Stimulated activated memory B cell treated with anti-CD40 and anti-IgM and Interleukin-4, amounts not matched to agents 10 μg/mL and 1 μg/mL and 100 μg/mL, for 72 hours (primary cell): ENCODE measurements around the gene KLRF1.
A peak's percentile ranks its signal among the peaks of the same experiment; 100 is the strongest.

Experiments used
- ATAC-seq: fragments of 150-1000 bp; cut with Tn5 transposase; 2 replicates; pipeline ENCODE4 v1.10.0; 2021
- H3K27ac Mint-ChIP-seq: one replicate; pipeline ENCODE4 v1.8.0; 2022; ENCODE audit warnings: mild to moderate bottlenecking, mixed read lengths
- H3K27me3 Mint-ChIP-seq: one replicate; pipeline ENCODE4 v1.8.0; 2022; ENCODE audit warnings: mixed read lengths
- H3K36me3 Mint-ChIP-seq: one replicate; pipeline ENCODE4 v1.8.0; 2022; ENCODE audit warnings: mixed read lengths
- H3K4me1 Mint-ChIP-seq: one replicate; pipeline ENCODE4 v1.8.0; 2022; ENCODE audit warnings: mixed read lengths
- H3K4me3 Mint-ChIP-seq: one replicate; pipeline ENCODE4 v1.8.0; 2022; ENCODE audit warnings: mild to moderate bottlenecking, moderate library complexity, mixed read lengths
- H3K9me3 Mint-ChIP-seq: one replicate; pipeline ENCODE4 v1.8.0; 2022; ENCODE audit warnings: mixed read lengths

The KLRF1 gene, protein sequence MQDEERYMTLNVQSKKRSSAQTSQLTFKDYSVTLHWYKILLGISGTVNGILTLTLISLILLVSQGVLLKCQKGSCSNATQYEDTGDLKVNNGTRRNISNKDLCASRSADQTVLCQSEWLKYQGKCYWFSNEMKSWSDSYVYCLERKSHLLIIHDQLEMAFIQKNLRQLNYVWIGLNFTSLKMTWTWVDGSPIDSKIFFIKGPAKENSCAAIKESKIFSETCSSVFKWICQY

GRCh38 chr12:9827209-9827888, at the start of gene KLRF1:
Gene KLRF1, plus strand, starts transcription at chr12:9827481. Its CDS starts 64 bp downstream, at chr12:9827545.
- no peaks in the 10 kb centered on the region for H3K4me1 Mint-ChIP-seq

DNA sequence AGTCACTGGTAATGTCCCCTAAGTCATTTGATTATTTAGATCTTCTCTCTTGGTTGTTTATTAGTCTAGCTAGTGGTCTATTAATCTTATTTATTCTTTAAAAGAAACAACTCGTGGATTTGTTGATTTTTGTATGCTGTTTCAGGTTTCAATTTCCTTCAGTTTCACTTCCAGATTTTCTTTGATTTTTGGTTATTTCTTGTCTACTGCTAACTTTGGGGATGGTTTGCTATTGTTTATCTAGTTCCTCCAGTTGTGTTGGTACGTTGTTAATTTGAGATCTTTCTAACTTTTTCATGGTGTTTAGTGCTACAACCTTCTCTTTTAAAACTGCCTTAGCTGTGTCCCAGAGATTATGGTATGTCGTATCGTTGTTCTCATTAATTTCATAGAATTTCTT, 48.1 kb upstream of the KLRF1 start:
- no peak for ATAC-seq
- Mint-ChIP-seq H3K36me3 (no peaks in the 10 kb centered on the region), H3K9me3 (no peaks in the 10 kb centered on the region), H3K27ac (no peak overlapping the region), H3K27me3 (no peaks in the 10 kb centered on the region), H3K4me3 (no peak overlapping the region), H3K4me1 (peaks cover 25% of the 10 kb centered on the region)

More at GRCh38 chr12:9827209-9827888, at the start of gene KLRF1:
- peaks cover 3% of the 10 kb centered on the region for H3K36me3 Mint-ChIP-seq
- peaks cover 3% of the 10 kb centered on the region for H3K9me3 Mint-ChIP-seq
- H3K4me3 Mint-ChIP-seq = no peak within 1 kb of the TSS
- peaks cover 18% of the 10 kb centered on the region for H3K27me3 Mint-ChIP-seq
- ATAC-seq = no peak
- no peak within 1 kb of the TSS for H3K27ac Mint-ChIP-seq

GRCh38 chr12:9781360-9781759, 45.9 kb upstream of the KLRF1 start:
- Mint-ChIP-seq H3K36me3 (no peaks in the 10 kb centered on the region), H3K27ac (no peak overlapping the region), H3K27me3 (no peaks in the 10 kb centered on the region), H3K9me3 (no peaks in the 10 kb centered on the region), H3K4me1 (peaks cover 25% of the 10 kb centered on the region), H3K4me3 (no peak overlapping the region)
- ATAC-seq = no peak

DNA sequence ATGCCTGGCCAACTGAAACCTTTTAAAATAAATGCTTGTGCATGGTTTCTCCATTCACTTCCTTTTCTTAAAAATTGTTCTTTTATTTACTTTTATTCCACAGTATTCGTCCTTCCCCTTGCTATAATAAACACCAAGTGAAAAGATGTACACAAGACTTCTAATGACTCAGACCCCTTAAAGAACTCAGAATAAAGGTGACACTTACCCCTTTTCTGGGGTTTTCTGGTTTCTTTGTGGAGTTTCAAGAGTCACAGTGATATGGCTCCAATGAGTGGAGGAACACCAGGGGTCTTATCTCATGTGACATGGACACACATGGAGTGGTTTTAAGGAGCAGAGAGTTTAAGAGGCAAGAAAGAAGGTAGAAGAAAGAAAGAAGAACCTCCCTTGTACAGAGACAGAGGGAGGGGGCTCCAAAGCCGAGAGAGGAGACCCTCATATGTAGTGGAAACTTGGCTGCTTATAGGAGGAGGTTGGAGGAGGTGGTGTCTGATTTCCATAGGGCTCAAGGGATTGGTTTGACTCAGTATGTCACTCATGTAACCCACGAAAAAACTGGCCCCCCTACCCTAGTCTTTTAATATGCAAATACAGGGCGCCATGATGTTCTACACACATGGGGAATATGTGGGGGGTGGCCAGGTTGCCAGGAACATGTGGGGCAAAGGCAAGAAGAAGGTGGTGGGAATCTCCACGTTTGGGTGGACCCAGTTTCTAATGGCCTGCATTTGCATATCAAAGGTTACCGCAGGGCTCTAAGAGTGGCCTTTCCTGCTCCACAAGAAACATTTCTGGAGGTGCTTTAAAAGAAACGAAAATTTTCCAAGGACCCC, 44.5 kb upstream of the KLRF1 start:
- no peaks in the 10 kb centered on the region for H3K27me3 Mint-ChIP-seq
- H3K4me3 Mint-ChIP-seq = no peak overlapping the region
- H3K27ac Mint-ChIP-seq = no peak overlapping the region
- H3K9me3 Mint-ChIP-seq = no peaks in the 10 kb centered on the region
- peaks cover 25% of the 10 kb centered on the region for H3K4me1 Mint-ChIP-seq
- ATAC-seq = no peak
- no peaks in the 10 kb centered on the region for H3K36me3 Mint-ChIP-seq

- Mint-ChIP-seq H3K9me3 (no peaks in the 10 kb centered on the region), H3K4me1 (peaks cover 18% of the 10 kb centered on the region), H3K36me3 (no peaks in the 10 kb centered on the region), H3K4me3 (no peak overlapping the region), H3K27ac (no peak overlapping the region), H3K27me3 (no peaks in the 10 kb centered on the region)
- no peak for ATAC-seq
Measured at GRCh38 chr12:9784326-9784725, 43.0 kb upstream of the KLRF1 start.

DNA sequence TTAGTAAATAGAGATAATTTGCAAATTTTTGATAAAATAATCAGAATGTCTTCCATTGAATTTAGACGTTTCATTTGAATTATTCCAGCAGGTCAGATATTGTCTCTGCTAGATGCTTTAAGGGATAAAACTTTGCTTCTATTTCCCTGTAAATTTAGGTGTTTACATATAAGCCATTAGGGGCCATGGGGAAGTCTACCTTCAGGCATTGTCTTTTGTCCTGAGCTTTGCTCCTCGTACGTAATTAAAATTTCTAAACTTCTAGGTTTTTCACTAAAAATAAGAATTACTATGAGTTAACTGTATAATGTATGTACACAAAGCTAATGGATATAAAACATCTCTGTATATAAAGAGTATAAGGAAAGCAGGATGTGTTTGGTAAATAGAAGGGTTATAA, 42.5 kb upstream of the KLRF1 start:
- no peak overlapping the region for H3K27ac Mint-ChIP-seq
- no peaks in the 10 kb centered on the region for H3K36me3 Mint-ChIP-seq
- ATAC-seq = no peak
- H3K27me3 Mint-ChIP-seq = no peaks in the 10 kb centered on the region
- H3K4me3 Mint-ChIP-seq = no peak overlapping the region
- H3K4me1 Mint-ChIP-seq = peaks cover 13% of the 10 kb centered on the region
- H3K9me3 Mint-ChIP-seq = no peaks in the 10 kb centered on the region

GRCh38 chr12:9786726-9787717, 40.3 kb upstream of the KLRF1 start:
- H3K27me3 Mint-ChIP-seq = no peaks in the 10 kb centered on the region
- H3K36me3 Mint-ChIP-seq = no peaks in the 10 kb centered on the region
- no peak overlapping the region for H3K4me3 Mint-ChIP-seq
- no peak for ATAC-seq
- no peak overlapping the region for H3K27ac Mint-ChIP-seq
- H3K4me1 Mint-ChIP-seq = peaks cover 6% of the 10 kb centered on the region
- peaks cover 3% of the 10 kb centered on the region for H3K9me3 Mint-ChIP-seq

GRCh38 chr12:9792185-9792900, 34.9 kb upstream of the KLRF1 start:
- ATAC-seq = no peak
- H3K27me3 Mint-ChIP-seq = no peaks in the 10 kb centered on the region
- H3K36me3 Mint-ChIP-seq = no peaks in the 10 kb centered on the region
- no peak overlapping the region for H3K27ac Mint-ChIP-seq
- H3K4me3 Mint-ChIP-seq = no peak overlapping the region
- peaks cover 34% of the 10 kb centered on the region for H3K4me1 Mint-ChIP-seq
- peaks cover 3% of the 10 kb centered on the region for H3K9me3 Mint-ChIP-seq

GRCh38 chr12:9792961-9793617, 34.2 kb upstream of the KLRF1 start:
- peaks cover 3% of the 10 kb centered on the region for H3K9me3 Mint-ChIP-seq
- H3K27me3 Mint-ChIP-seq = no peaks in the 10 kb centered on the region
- no peak overlapping the region for H3K4me3 Mint-ChIP-seq
- peaks cover 37% of the 10 kb centered on the region for H3K4me1 Mint-ChIP-seq
- no peaks in the 10 kb centered on the region for H3K36me3 Mint-ChIP-seq
- no peak overlapping the region for H3K27ac Mint-ChIP-seq
- ATAC-seq = no peak

- H3K27ac Mint-ChIP-seq = no peak overlapping the region
- no peaks in the 10 kb centered on the region for H3K27me3 Mint-ChIP-seq
- H3K4me1 Mint-ChIP-seq = peaks cover 40% of the 10 kb centered on the region
- H3K4me3 Mint-ChIP-seq = no peak overlapping the region
- no peak for ATAC-seq
- peaks cover 3% of the 10 kb centered on the region for H3K9me3 Mint-ChIP-seq
- H3K36me3 Mint-ChIP-seq = no peaks in the 10 kb centered on the region
Measured at GRCh38 chr12:9793779-9794395, 33.4 kb upstream of the KLRF1 start.

- Mint-ChIP-seq H3K4me3 (peak overlapping the region; percentile 5), H3K27ac (peak overlapping the region; percentile 0), H3K27me3 (no peaks in the 10 kb centered on the region), H3K4me1 (peaks cover 40% of the 10 kb centered on the region), H3K9me3 (peaks cover 3% of the 10 kb centered on the region), H3K36me3 (no peaks in the 10 kb centered on the region)
- ATAC-seq = no peak
Measured at GRCh38 chr12:9794484-9795093, 32.7 kb upstream of the KLRF1 start.

- Mint-ChIP-seq H3K4me1 (peaks cover 40% of the 10 kb centered on the region), H3K27ac (no peak overlapping the region), H3K36me3 (no peaks in the 10 kb centered on the region)
Measured at GRCh38 chr12:9795945-9796344, 31.3 kb upstream of the KLRF1 start.

GRCh38 chr12:9796346-9796745, 30.9 kb upstream of the KLRF1 start:
- Mint-ChIP-seq H3K4me1 (peaks cover 38% of the 10 kb centered on the region), H3K27ac (no peak overlapping the region), H3K4me3 (no peak overlapping the region), H3K36me3 (no peaks in the 10 kb centered on the region), H3K27me3 (no peaks in the 10 kb centered on the region), H3K9me3 (no peaks in the 10 kb centered on the region)
- no peak for ATAC-seq

More at GRCh38 chr12:9795945-9796344, 31.3 kb upstream of the KLRF1 start:
- ATAC-seq = no peak
- Mint-ChIP-seq H3K4me3 (no peak overlapping the region), H3K27me3 (no peaks in the 10 kb centered on the region), H3K9me3 (no peaks in the 10 kb centered on the region)
